ENCODE data around the gene WDR59.

- no peak for TF ChIP-seq GATA2 (IDR thresholded peaks at IDR 0.05; ENCODE audit: low read depth, low read length)
- TF ChIP-seq GATA3 (IDR thresholded peaks at IDR 0.05; ENCODE audit: low read depth, low read length) = no peak
Observed at GRCh38 chr16:74931445-74931844, 53.5 kb downstream of the WDR59 start.
